H9 (cell line): Measurements from ENCODE around the gene COX10. TPM values are rescaled to one million over a fixed set of nuclear protein-coding genes. Genes with fewer than 3 reads are reported as not detected.

ENCODE experiments used
- DNase-seq: peaks from one replicate; pipeline ENCODE4 v3.0.0-alpha.2; 2017
- H2AFZ ChIP-seq: one replicate; pipeline ENCODE4 v1.6.1; 2013; ENCODE audit warnings: mild to moderate bottlenecking, low read length, control low read depth, moderate library complexity
- H2AK5ac ChIP-seq: 2 replicates; pipeline ENCODE4 v1.6.1; 2013; ENCODE audit warnings: low read length, control low read depth, mixed read lengths; ENCODE audit not compliant: insufficient read length
- H2BK120ac ChIP-seq: one replicate; pipeline ENCODE4 v1.6.1; 2013; ENCODE audit warnings: low read depth, mild to moderate bottlenecking, low read length, control low read depth, inconsistent platforms; ENCODE audit not compliant: poor library complexity, severe bottlenecking
- H2BK12ac ChIP-seq: 2 replicates; pipeline ENCODE4 v1.6.1; 2013; ENCODE audit warnings: low read length, control low read depth, mixed read lengths, low read depth; ENCODE audit not compliant: insufficient read length
- H2BK15ac ChIP-seq: 2 replicates; pipeline ENCODE4 v1.6.1; 2013; ENCODE audit warnings: low read depth, low read length, control low read depth
- H2BK20ac ChIP-seq: one replicate; pipeline ENCODE4 v1.6.1; 2013; ENCODE audit warnings: low read depth, mild to moderate bottlenecking, low read length, control low read depth, inconsistent platforms; ENCODE audit not compliant: poor library complexity, severe bottlenecking
- H2BK5ac ChIP-seq: 2 replicates; pipeline ENCODE4 v1.6.1; 2013; ENCODE audit warnings: low read length, control low read depth, mixed read lengths; ENCODE audit not compliant: insufficient read length
- H3K14ac ChIP-seq: 2 replicates; pipeline ENCODE4 v1.6.1; 2013; ENCODE audit warnings: low read length, control low read depth; ENCODE audit not compliant: insufficient read depth
- H3K18ac ChIP-seq: 2 replicates; pipeline ENCODE4 v1.6.1; 2013; ENCODE audit warnings: low read depth, mild to moderate bottlenecking, mixed read lengths, low read length, control low read depth; ENCODE audit not compliant: insufficient read length
- H3K23ac ChIP-seq: 2 replicates; pipeline ENCODE4 v1.6.1; 2013; ENCODE audit warnings: low read length, control low read depth, mixed read lengths, low read depth; ENCODE audit not compliant: insufficient read length
- H3K23me2 ChIP-seq: 2 replicates; pipeline ENCODE4 v1.6.1; 2013; ENCODE audit warnings: low read depth, mild to moderate bottlenecking, mixed read lengths, low read length, control low read depth; ENCODE audit not compliant: insufficient read length, poor library complexity, severe bottlenecking
- H3K27ac ChIP-seq: 2 replicates; pipeline ENCODE4 v1.5.1; 2013; ENCODE audit warnings: low read length, control low read depth, mixed read lengths, low read depth; ENCODE audit not compliant: insufficient read length
- H3K27me3 ChIP-seq: 2 replicates; pipeline ENCODE4 v1.6.1; 2013; ENCODE audit warnings: low read length, control low read depth, inconsistent platforms; ENCODE audit not compliant: insufficient read depth
- H3K4ac ChIP-seq: 2 replicates; pipeline ENCODE4 v1.6.1; 2013; ENCODE audit warnings: low read depth, mild to moderate bottlenecking, control low read depth, inconsistent platforms, low read length, moderate library complexity
- H3K4me1 ChIP-seq: 2 replicates; pipeline ENCODE4 v1.6.1; 2013; ENCODE audit warnings: low read length, control low read depth, inconsistent platforms; ENCODE audit not compliant: insufficient read depth
- H3K4me2 ChIP-seq: 2 replicates; pipeline ENCODE4 v1.6.1; 2013; ENCODE audit warnings: low read length, control low read depth, mixed read lengths; ENCODE audit not compliant: insufficient read length, insufficient read depth
- H3K56ac ChIP-seq: 2 replicates; pipeline ENCODE4 v1.6.1; 2013; ENCODE audit warnings: low read depth, mild to moderate bottlenecking, mixed read lengths, low read length, control low read depth; ENCODE audit not compliant: insufficient read length
- H3K79me1 ChIP-seq: 2 replicates; pipeline ENCODE4 v1.6.1; 2013; ENCODE audit warnings: low read depth, mild to moderate bottlenecking, moderate library complexity, low read length, control low read depth, inconsistent platforms; ENCODE audit not compliant: insufficient read depth, poor library complexity, severe bottlenecking
- H3K79me2 ChIP-seq: 2 replicates; pipeline ENCODE4 v1.6.1; 2013; ENCODE audit warnings: low read length, control low read depth, inconsistent platforms; ENCODE audit not compliant: insufficient read depth
- H3K9ac ChIP-seq: 2 replicates; pipeline ENCODE4 v1.6.1; 2013; ENCODE audit warnings: low read length, control low read depth, mixed read lengths; ENCODE audit not compliant: insufficient read length; ENCODE audit errors: extremely low read depth
- H3K9me3 ChIP-seq: one replicate; pipeline ENCODE4 v1.6.1; 2013; ENCODE audit warnings: low read depth, low read length, inconsistent platforms; ENCODE audit not compliant: control insufficient read depth
- H3T11ph ChIP-seq: one replicate; pipeline ENCODE4 v1.6.1; 2013; ENCODE audit warnings: mild to moderate bottlenecking, low read length, control low read depth, inconsistent platforms
- H4K20me1 ChIP-seq: one replicate; pipeline ENCODE4 v1.6.1; 2013; ENCODE audit not compliant: control insufficient read depth, insufficient read length, insufficient read depth
- H4K5ac ChIP-seq: 2 replicates; pipeline ENCODE4 v1.6.1; 2013; ENCODE audit warnings: low read depth, mild to moderate bottlenecking, mixed read lengths, low read length, control low read depth; ENCODE audit not compliant: insufficient read length
- H4K8ac ChIP-seq: replicated peaks from 2 replicates; pipeline ENCODE4 v1.6.1; 2013; ENCODE audit warnings: low read length, control low read depth, mixed read lengths, low read depth; ENCODE audit not compliant: insufficient read length
- H4K91ac ChIP-seq: 2 replicates; pipeline ENCODE4 v1.6.1; 2013; ENCODE audit warnings: low read depth, mild to moderate bottlenecking, moderate library complexity, mixed read lengths, low read length, control low read depth; ENCODE audit not compliant: insufficient read length
- H3K27ac Mint-ChIP-seq, 3 experiments: 2 replicates in 2 of 3; 3 replicates in 1 of 3; pipeline ENCODE4 v1.8.0; 2020 to 2021; ENCODE audit warnings: mixed read lengths in 3 of 3, mild to moderate bottlenecking in 1 of 3, moderate library complexity in 1 of 3
- H3K27me3 Mint-ChIP-seq: 2 replicates; pipeline ENCODE4 v1.8.0; 2021; ENCODE audit warnings: low read depth, mild to moderate bottlenecking, moderate library complexity, mixed read lengths
- H3K36me3 Mint-ChIP-seq, 3 experiments: 2 replicates in 2 of 3; 3 replicates in 1 of 3; pipeline ENCODE4 v1.8.0; 2020 to 2021; ENCODE audit warnings: low read depth in 3 of 3, mixed read lengths in 3 of 3; ENCODE audit not compliant: insufficient read depth in 1 of 3
- H3K4me1 Mint-ChIP-seq, 2 experiments: 2 replicates each; pipeline ENCODE4 v1.8.0; 2020; ENCODE audit warnings: mixed read lengths in 2 of 2
- H3K4me3 Mint-ChIP-seq, 2 experiments: 2 replicates in 1 of 2; 3 replicates in 1 of 2; pipeline ENCODE4 v1.8.0; 2020 to 2021; ENCODE audit warnings: mild to moderate bottlenecking in 2 of 2, mixed read lengths in 2 of 2, moderate library complexity in 1 of 2
- H3K9me3 Mint-ChIP-seq, 2 experiments: 2 replicates in 1 of 2; 3 replicates in 1 of 2; pipeline ENCODE4 v1.8.0; 2020; ENCODE audit warnings: mild to moderate bottlenecking in 2 of 2, mixed read lengths in 2 of 2, moderate library complexity in 1 of 2
- WGBS: extraction: QIAGEN DNeasy Blood & Tissue Kit; methylation state at CpG from one replicate; pipeline ENCODE4 v1.1.7; 2013; ENCODE audit warnings: missing lambda C conversion rate, low lambda C conversion rate, mixed read lengths; ENCODE audit not compliant: insufficient read length; ENCODE audit errors: extremely low coverage; 5-methylcytosine and 5-hydroxymethylcytosine counted together
- total RNA-seq: library from RNA; stranded (reverse); gene quantifications from 2 replicates; pipeline ENCODE4 v1.2.1, GENCODE V29; 2021
- TF ChIP-seq, protein P1 (sequence below): fragments of 200-600 bp; sonication (generic); conservative IDR thresholded peaks from 3 replicates; pipeline ENCODE4 v1.8.0; 2021; ENCODE audit warnings: antibody characterized with exemption, mild to moderate bottlenecking

COX10 gene
- total RNA-seq, 1 experiment from 2014 or later: 20.6 TPM

DNA sequence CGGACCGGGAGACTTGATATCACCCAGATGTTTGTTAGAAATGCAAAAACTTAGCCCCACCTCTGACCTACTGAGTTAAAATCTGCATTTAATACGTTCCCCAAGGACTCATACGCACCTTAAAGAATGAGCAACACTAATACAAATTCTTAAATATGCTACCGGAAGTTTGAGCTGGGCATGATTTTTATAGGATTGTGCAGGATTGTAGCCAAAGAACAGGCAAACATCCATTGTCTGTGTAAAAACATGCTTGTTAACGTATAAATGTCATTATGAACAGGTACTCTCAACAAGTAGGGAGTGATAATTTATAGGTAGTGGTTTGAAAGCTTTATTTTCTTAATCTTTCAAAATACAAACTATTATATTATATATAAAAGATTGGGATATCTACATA lies 22.3 kb upstream of the COX10 start:
- no peaks in the 10 kb centered on the region for H4K20me1 ChIP-seq
- H3K27ac ChIP-seq: no peak overlapping the region
- no peak overlapping the region for H2BK5ac ChIP-seq
- Mint-ChIP-seq H3K27me3 (no peaks in the 10 kb centered on the region), H3K9me3 (no peaks in the 10 kb centered on the region), H3K4me3 (no peak overlapping the region), H3K4me1 (no peaks in the 10 kb centered on the region), H3K27ac (no peak overlapping the region), H3K36me3 (no peaks in the 10 kb centered on the region)
- no peak overlapping the region for H2BK12ac ChIP-seq
- H3K14ac ChIP-seq: no peak overlapping the region
- no peaks in the 10 kb centered on the region for H3K27me3 ChIP-seq
- no peak overlapping the region for H3K9ac ChIP-seq
- no peak overlapping the region for H2AK5ac ChIP-seq
- TF ChIP-seq, protein P1, sequence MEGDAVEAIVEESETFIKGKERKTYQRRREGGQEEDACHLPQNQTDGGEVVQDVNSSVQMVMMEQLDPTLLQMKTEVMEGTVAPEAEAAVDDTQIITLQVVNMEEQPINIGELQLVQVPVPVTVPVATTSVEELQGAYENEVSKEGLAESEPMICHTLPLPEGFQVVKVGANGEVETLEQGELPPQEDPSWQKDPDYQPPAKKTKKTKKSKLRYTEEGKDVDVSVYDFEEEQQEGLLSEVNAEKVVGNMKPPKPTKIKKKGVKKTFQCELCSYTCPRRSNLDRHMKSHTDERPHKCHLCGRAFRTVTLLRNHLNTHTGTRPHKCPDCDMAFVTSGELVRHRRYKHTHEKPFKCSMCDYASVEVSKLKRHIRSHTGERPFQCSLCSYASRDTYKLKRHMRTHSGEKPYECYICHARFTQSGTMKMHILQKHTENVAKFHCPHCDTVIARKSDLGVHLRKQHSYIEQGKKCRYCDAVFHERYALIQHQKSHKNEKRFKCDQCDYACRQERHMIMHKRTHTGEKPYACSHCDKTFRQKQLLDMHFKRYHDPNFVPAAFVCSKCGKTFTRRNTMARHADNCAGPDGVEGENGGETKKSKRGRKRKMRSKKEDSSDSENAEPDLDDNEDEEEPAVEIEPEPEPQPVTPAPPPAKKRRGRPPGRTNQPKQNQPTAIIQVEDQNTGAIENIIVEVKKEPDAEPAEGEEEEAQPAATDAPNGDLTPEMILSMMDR: no peak
- no peak overlapping the region for H2AFZ ChIP-seq
- no peak overlapping the region for H3K18ac ChIP-seq
- H4K91ac ChIP-seq: no peak overlapping the region
- H2BK20ac ChIP-seq: no peak overlapping the region
- no peak for DNase-seq
- H2BK120ac ChIP-seq: no peak overlapping the region
- H4K8ac ChIP-seq: no peak overlapping the region
- no peaks in the 10 kb centered on the region for H3K79me2 ChIP-seq
- H3K9me3 ChIP-seq: no peaks in the 10 kb centered on the region
- no peak overlapping the region for H2BK15ac ChIP-seq
- no peaks in the 10 kb centered on the region for H3K4me1 ChIP-seq
- no peak overlapping the region for H3T11ph ChIP-seq
- H3K79me1 ChIP-seq: no peaks in the 10 kb centered on the region
- no peak overlapping the region for H3K4ac ChIP-seq
- H3K4me2 ChIP-seq: no peak overlapping the region
- no peaks in the 10 kb centered on the region for H3K23me2 ChIP-seq
- WGBS: no CpG with 5 or more reads among the region's 6 CpGs
- H3K56ac ChIP-seq: no peak overlapping the region
- H3K23ac ChIP-seq: no peak overlapping the region
- no peak overlapping the region for H4K5ac ChIP-seq
